ENCODE data around the gene CYP2B6.
"Not testable (repeated sequence)": the region's sequence is repeated elsewhere in the genome, so short reads cannot be mapped to it uniquely, and the experiment has no call there.

Gene CYP2B6

DNA sequence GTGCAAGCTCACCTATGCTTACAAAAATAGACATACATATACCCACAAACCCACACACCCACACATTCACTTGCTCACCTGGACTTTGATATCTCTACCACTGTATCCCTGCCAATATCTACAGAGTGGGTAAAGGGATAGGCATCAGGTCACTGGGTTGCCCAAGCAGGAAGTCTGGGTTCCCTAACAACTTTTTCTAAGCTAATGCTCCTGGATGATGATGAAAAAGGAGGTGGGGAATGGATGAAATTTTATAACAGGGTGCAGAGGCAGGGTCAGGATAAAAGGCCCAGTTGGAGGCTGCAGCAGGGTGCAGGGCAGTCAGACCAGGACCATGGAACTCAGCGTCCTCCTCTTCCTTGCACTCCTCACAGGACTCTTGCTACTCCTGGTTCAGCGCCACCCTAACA is at the start of gene CYP2B6:
Gene CYP2B6, plus strand, starts transcription at position 311 of the 410 bp plus-strand sequence. Its CDS starts 24 bp downstream, at position 335.
- no peaks in the 10 kb centered on the region for H3K4me1 Mint-ChIP-seq
- H3K27me3 Mint-ChIP-seq = peaks cover 76% of the 10 kb centered on the region
- no peak for DNase-seq (ENCODE audit: low spot score in 2 of 2)
- H3K9me3 Mint-ChIP-seq = peaks cover 8% of the 10 kb centered on the region
- no peak for ATAC-seq (replicated peaks; ENCODE audit: extremely low read depth, poor library complexity, severe bottlenecking)
- H3K4me3 Mint-ChIP-seq = no peak within 1 kb of the TSS
- no peak within 1 kb of the TSS for H3K27ac Mint-ChIP-seq (ENCODE audit: low read depth)
- H3K36me3 Mint-ChIP-seq (ENCODE audit: insufficient read depth) = no peaks in the 10 kb centered on the region

DNA sequence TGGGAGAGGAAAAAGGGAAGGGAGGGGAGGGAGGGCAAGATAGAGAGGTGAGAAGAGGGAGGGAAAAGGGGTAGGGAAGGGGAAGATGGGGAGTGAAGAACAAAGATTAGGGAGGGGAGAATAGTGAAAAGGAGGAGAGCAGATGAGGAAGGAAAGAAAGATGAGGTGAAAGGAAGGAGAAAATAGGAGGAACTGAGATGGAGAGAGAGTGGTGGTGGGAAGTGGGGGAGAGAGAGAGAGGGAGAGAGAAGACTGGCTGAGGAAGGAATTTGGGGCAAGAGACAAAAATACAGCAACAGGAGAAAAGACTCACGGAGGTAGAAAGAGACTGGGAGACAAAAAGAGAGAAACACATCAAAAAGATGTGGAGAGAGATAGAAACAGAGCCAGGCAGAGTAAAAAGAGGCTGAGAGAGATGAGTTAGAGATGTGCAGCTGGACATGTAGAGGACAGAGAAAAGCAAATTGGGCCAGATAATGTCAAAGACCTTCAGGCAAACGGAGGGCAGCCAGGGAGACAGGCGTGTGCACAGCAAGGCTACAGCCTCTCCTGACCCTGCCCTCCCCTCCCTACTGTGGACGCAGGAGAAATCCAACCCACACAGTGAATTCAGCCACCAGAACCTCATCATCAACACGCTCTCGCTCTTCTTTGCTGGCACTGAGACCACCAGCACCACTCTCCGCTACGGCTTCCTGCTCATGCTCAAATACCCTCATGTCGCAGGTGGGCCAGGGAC is 49.4 kb upstream of the CYP2B6 start:
- Mint-ChIP-seq H3K9me3 (no peaks in the 10 kb centered on the region), H3K36me3 (ENCODE audit: insufficient read depth) (no peaks in the 10 kb centered on the region), H3K27ac (ENCODE audit: low read depth) (no peak overlapping the region), H3K4me1 (no peaks in the 10 kb centered on the region), H3K4me3 (no peak overlapping the region), H3K27me3 (peaks cover 33% of the 10 kb centered on the region)
- ATAC-seq (replicated peaks; ENCODE audit: extremely low read depth, poor library complexity, severe bottlenecking) (no peak), DNase-seq (ENCODE audit: low spot score in 2 of 2) (no peak)

DNA sequence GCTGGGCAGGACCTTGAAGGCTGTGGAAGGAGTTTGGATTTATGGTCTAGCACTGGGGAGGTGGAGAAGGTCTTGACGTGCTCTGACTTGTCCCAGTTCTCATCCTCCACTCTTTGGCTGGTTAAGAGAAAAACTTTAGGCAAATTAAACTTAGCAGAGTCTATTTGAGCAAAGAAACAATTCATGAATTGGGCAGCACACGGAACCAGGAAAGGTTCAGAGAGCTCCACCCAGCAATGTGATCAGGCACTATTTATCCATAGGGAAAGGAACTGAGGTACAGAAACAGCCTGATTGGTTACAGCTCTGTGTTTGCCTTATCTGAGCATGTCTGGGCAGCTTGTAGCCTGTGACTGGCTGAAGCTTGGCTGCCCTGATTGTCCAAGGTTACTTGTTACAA is 45.4 kb upstream of the CYP2B6 start:
- Mint-ChIP-seq H3K9me3 (no peaks in the 10 kb centered on the region), H3K4me3 (no peak overlapping the region), H3K27me3 (peaks cover 50% of the 10 kb centered on the region), H3K27ac (ENCODE audit: low read depth) (no peak overlapping the region), H3K4me1 (no peaks in the 10 kb centered on the region), H3K36me3 (ENCODE audit: insufficient read depth) (no peaks in the 10 kb centered on the region)
- ATAC-seq (replicated peaks; ENCODE audit: extremely low read depth, poor library complexity, severe bottlenecking) = no peak
- DNase-seq (ENCODE audit: low spot score in 2 of 2) = no peak

DNA sequence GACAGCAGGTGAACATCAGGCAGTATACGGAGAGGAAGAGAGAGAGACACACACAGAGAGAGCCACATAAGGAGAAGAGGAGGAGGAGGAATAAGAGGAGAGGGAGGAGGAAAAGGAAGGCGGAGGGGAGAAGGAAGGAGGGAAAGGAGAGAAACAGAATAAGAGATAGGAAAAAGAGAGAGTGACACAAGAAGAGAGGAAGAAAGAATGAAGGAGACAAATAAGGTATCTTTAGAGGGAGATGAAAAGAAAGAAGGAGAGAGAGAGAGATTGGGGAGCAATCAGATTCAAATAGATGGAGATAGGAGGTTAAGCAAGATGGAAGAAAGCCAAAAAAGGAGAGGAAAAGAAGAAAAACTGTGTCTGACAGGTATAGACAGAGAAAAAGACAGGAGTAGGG is 44.0 kb upstream of the CYP2B6 start:
- H3K9me3 Mint-ChIP-seq = no peaks in the 10 kb centered on the region
- H3K27ac Mint-ChIP-seq (ENCODE audit: low read depth) = no peak overlapping the region
- no peak overlapping the region for H3K4me3 Mint-ChIP-seq
- ATAC-seq (replicated peaks; ENCODE audit: extremely low read depth, poor library complexity, severe bottlenecking) = no peak
- H3K36me3 Mint-ChIP-seq (ENCODE audit: insufficient read depth) = no peaks in the 10 kb centered on the region
- no peak for DNase-seq (ENCODE audit: low spot score in 2 of 2)
- no peaks in the 10 kb centered on the region for H3K4me1 Mint-ChIP-seq
- H3K27me3 Mint-ChIP-seq = peaks cover 52% of the 10 kb centered on the region

DNA sequence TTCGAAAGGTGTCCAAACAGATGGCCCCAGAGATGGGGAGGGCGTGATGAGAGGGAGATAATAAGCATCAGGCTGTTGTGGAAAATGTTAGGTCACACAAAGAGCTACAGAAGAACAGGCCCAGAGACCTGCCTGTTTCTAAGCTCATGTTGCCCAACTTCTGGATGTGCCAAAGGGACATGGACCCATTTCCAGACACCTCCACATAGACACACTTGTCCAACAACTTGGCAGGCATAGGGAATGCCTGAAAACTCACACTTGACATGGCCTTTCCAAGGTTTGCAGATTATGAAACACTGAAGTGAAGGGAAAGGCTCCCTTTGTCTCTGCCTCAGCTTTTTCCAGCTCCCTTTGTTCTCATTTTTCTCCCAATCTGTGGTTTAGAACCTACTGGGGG is 43.5 kb upstream of the CYP2B6 start:
- Mint-ChIP-seq H3K27ac (ENCODE audit: low read depth) (no peak overlapping the region), H3K4me3 (no peak overlapping the region), H3K36me3 (ENCODE audit: insufficient read depth) (no peaks in the 10 kb centered on the region), H3K27me3 (peaks cover 52% of the 10 kb centered on the region), H3K4me1 (no peaks in the 10 kb centered on the region), H3K9me3 (peaks cover 3% of the 10 kb centered on the region)
- ATAC-seq (replicated peaks; ENCODE audit: extremely low read depth, poor library complexity, severe bottlenecking) (no peak), DNase-seq (ENCODE audit: low spot score in 2 of 2) (no peak)

DNA sequence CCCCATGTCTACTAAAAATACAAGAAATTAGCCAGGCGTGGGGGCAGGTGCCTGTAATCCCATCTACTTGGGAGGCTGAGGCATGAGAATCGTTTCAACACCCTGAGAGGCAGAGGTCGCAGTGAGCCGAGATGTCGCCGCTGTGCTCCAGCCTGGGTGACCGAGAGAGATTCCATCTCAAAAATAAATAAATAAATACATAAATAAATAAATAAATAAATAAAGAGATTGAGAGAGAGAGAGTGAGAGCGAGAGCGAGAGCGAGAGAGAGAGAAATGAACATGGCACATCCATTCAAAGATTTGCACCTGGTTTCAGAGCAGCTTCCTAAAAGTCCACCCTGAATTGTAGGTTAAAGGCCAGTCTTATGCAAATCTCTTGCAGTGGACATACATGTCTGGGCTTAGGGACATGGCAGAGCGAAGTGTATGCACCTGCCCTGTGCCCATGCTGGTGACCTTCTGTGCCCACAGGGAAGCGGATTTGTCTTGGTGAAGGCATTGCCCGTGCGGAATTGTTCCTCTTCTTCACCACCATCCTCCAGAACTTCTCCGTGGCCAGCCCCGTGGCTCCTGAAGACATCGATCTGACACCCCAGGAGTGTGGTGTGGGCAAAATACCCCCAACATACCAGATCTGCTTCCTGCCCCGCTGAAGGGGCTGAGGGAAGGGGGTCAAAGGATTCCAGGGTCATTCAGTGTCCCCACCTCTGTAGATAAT is 42.3 kb upstream of the CYP2B6 start:
- DNase-seq (ENCODE audit: low spot score in 2 of 2) (no peak), ATAC-seq (replicated peaks; ENCODE audit: extremely low read depth, poor library complexity, severe bottlenecking) (no peak)
- Mint-ChIP-seq H3K27me3 (peaks cover 52% of the 10 kb centered on the region), H3K4me3 (no peak overlapping the region), H3K4me1 (no peaks in the 10 kb centered on the region), H3K36me3 (ENCODE audit: insufficient read depth) (no peaks in the 10 kb centered on the region), H3K27ac (ENCODE audit: low read depth) (no peak overlapping the region), H3K9me3 (peaks cover 6% of the 10 kb centered on the region)

DNA sequence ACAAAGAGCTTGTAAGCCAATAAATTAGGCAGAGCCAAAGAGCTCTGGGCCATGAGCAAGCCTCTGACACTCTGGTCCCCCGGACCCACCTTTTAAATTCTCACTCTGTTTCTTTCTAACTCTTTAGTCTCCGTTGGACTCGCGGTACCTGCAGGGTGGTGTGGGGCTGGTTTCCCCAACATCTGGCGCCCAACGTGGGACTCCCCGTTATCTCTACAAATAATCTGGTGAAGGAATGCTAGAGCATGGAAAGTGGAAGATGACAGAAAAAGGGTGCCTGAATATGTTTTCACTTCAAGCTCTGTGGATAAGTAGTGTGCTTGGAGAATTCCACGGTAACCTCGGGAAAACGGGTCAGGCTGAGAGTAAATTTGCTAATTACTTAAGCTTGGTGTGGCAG is 36.5 kb upstream of the CYP2B6 start:
- Mint-ChIP-seq H3K4me1 (no peaks in the 10 kb centered on the region), H3K36me3 (ENCODE audit: insufficient read depth) (no peaks in the 10 kb centered on the region), H3K27ac (ENCODE audit: low read depth) (no peak overlapping the region), H3K4me3 (no peak overlapping the region), H3K27me3 (peaks cover 13% of the 10 kb centered on the region), H3K9me3 (peaks cover 21% of the 10 kb centered on the region)
- ATAC-seq (replicated peaks; ENCODE audit: extremely low read depth, poor library complexity, severe bottlenecking) (no peak), DNase-seq (ENCODE audit: low spot score in 2 of 2) (no peak)

DNA sequence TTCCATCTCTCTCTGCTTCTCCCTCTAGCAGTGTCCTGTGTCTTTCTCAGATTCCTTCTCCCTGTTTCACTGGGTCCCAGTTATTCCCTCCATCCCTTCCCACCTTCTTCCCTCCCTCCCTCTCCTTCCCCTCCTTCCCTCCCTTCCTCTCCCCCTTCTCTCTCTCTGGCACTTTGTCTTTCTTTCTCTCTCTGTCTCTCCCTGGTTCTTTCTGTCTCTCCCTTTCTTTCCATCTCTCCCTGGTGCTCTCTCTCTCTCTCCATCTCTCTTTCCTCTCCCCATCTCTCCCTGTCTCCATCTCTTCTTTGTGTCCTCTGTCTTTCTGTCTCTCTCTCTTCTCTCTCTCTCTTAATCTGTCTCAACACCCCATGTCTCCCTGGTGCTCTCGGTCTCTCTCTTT is 31.7 kb upstream of the CYP2B6 start:
- no peak overlapping the region for H3K27ac Mint-ChIP-seq (ENCODE audit: low read depth)
- DNase-seq (ENCODE audit: low spot score in 2 of 2) (no peak), ATAC-seq (replicated peaks; ENCODE audit: extremely low read depth, poor library complexity, severe bottlenecking) (no peak)
- H3K4me1 Mint-ChIP-seq = peaks cover 8% of the 10 kb centered on the region
- H3K4me3 Mint-ChIP-seq = no peak overlapping the region
- H3K9me3 Mint-ChIP-seq = peaks cover 11% of the 10 kb centered on the region
- H3K36me3 Mint-ChIP-seq (ENCODE audit: insufficient read depth) = no peaks in the 10 kb centered on the region
- peaks cover 9% of the 10 kb centered on the region for H3K27me3 Mint-ChIP-seq

DNA sequence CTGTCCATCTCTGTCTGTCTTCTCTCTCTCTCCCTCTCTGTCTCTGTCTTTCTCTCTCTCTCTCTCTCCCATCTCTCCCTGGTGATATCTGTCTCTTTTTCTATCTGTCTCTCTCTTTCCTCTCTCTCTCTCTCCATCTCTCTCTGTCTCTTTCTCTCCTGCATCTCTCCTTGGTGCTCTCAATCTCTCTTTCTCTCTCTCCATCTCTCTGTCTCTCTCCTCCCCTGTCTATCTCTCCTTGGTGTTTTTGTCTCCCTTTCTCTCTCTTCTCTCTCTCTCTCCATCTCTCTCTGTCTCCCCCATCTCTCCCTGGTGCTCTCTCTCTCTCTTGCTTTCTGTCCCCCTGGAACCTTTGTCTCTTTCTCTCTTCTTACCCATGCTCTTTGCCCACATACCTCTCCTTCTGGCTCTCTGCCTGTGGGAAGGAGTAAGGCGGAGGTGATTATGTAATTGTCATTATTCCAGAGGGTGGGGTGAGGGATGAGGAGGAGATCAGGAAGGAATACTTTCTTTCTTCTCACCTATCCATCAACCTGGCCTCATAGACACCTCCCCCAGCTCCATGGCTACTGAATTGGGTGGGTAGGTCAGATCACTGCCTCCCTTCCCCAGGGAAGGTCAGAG is 30.9 kb upstream of the CYP2B6 start:
- H3K27ac Mint-ChIP-seq (ENCODE audit: low read depth) = no peak overlapping the region
- DNase-seq (ENCODE audit: low spot score in 2 of 2) = no peak
- no peaks in the 10 kb centered on the region for H3K36me3 Mint-ChIP-seq (ENCODE audit: insufficient read depth)
- H3K9me3 Mint-ChIP-seq = peaks cover 4% of the 10 kb centered on the region
- no peak overlapping the region for H3K4me3 Mint-ChIP-seq
- ATAC-seq (replicated peaks; ENCODE audit: extremely low read depth, poor library complexity, severe bottlenecking) = no peak
- peaks cover 8% of the 10 kb centered on the region for H3K4me1 Mint-ChIP-seq
- H3K27me3 Mint-ChIP-seq = peaks cover 9% of the 10 kb centered on the region

DNA sequence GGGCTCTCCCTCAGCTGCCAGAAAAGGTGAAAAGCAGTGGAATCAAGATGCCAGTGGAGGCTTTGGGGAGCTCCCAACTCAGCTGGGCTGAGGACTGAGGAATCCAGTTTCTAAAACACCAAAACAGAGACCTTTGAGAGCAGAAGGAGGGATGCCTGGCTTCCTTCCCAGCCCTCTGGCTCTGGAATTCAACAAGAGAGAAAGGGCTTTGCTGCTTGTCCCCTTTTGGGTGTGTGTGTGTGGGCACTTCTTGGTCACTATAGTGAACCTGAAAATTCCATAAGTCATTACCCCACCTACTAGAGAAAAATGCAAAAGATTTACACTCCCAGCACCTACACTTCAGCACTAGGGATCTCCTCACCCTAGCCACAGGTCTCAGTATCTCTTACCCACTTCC is 30.3 kb upstream of the CYP2B6 start:
- DNase-seq (ENCODE audit: low spot score in 2 of 2) (no peak), ATAC-seq (replicated peaks; ENCODE audit: extremely low read depth, poor library complexity, severe bottlenecking) (no peak)
- Mint-ChIP-seq H3K27ac (ENCODE audit: low read depth) (no peak overlapping the region), H3K4me3 (no peak overlapping the region), H3K9me3 (peaks cover 4% of the 10 kb centered on the region), H3K27me3 (peaks cover 9% of the 10 kb centered on the region), H3K4me1 (peaks cover 8% of the 10 kb centered on the region), H3K36me3 (ENCODE audit: insufficient read depth) (no peaks in the 10 kb centered on the region)

DNA sequence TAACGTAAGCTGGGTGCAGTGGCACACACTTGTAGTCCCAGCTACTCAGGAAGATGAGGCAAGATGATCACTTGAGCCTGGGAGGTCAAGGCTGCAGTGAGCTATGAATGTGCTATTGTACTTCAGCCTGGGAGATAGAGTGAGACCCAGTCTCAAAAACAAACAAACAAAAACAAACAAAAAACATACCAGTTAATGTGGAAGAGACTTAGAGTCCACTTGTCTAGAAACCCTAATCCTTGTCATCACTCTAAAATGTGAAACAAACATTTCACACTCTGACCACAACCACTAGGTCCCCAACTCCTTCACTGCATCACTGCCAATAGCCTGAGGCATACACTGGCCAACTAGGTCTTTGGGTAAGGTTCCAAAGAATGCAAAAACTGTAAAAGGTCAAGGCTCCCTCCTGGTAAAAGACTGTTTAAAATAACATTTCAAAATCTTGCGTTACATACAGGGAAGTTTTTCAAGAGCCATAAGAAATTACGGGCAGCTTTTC is 28.6 kb upstream of the CYP2B6 start:
- ATAC-seq (replicated peaks; ENCODE audit: extremely low read depth, poor library complexity, severe bottlenecking) = no peak
- Mint-ChIP-seq H3K27ac (ENCODE audit: low read depth) (no peak overlapping the region), H3K36me3 (ENCODE audit: insufficient read depth) (no peaks in the 10 kb centered on the region), H3K4me3 (no peak overlapping the region), H3K4me1 (peaks cover 8% of the 10 kb centered on the region), H3K9me3 (no peaks in the 10 kb centered on the region), H3K27me3 (peaks cover 9% of the 10 kb centered on the region)
- no peak for DNase-seq (ENCODE audit: low spot score in 2 of 2)

DNA sequence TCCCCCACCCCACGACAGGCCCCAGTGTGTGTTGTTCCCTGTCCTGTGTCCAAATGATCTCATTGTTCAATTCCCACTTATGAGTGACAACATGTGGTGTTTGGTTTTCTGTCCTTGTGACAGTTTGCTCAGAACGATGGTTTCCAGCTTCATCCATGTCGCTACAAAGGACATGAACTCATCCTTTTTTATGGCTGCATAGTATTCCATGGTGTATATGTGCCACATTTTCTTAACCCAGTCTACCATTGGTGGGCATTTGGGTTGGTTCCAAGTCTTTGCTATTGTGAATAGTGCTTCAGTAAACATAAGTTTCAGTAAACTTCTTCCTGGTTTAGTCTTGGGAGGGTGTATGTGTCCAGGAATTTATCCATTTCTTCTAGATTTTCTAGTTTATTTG is 26.7 kb upstream of the CYP2B6 start:
- H3K36me3 Mint-ChIP-seq (ENCODE audit: insufficient read depth); H3K27me3 Mint-ChIP-seq; H3K27ac Mint-ChIP-seq (ENCODE audit: low read depth); ATAC-seq (replicated peaks; ENCODE audit: extremely low read depth, poor library complexity, severe bottlenecking); H3K4me3 Mint-ChIP-seq; H3K9me3 Mint-ChIP-seq; DNase-seq (ENCODE audit: low spot score in 2 of 2): not testable (repeated sequence)
- peaks cover 17% of the 10 kb centered on the region for H3K4me1 Mint-ChIP-seq

DNA sequence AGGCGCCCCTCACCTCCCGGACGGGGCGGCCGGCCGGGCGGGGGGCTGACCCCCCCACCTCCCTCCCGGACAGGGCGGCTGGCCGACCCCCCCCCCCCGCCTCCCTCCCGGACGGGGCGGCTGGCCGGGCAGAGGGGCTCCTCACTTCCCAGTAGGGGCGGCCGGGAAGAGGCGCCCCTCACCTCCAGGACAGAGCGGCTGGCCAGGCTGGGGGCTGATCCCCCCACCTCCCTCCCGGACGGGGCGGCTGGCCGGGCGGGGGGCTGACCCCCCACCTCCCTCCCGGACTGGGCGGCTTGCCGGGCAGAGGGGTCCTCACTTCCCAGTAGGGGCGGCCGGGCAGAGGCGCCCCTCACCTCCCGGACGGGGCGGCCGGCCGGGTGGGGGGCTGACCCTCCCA is 25.7 kb upstream of the CYP2B6 start:
- DNase-seq (ENCODE audit: low spot score in 2 of 2); H3K27ac Mint-ChIP-seq (ENCODE audit: low read depth); H3K27me3 Mint-ChIP-seq; ATAC-seq (replicated peaks; ENCODE audit: extremely low read depth, poor library complexity, severe bottlenecking); H3K9me3 Mint-ChIP-seq; H3K36me3 Mint-ChIP-seq (ENCODE audit: insufficient read depth); H3K4me3 Mint-ChIP-seq: not testable (repeated sequence)
- H3K4me1 Mint-ChIP-seq = peaks cover 27% of the 10 kb centered on the region

Measured in central memory CD8-positive, alpha-beta T cell (primary cell).